NCI-H2196 treated with DMSO at 0.1 percent for 48 hours (cell line): ENCODE results near the gene ANO4.
"Not testable (repeated sequence)": the region's sequence is repeated elsewhere in the genome, so short reads cannot be mapped to it uniquely, and the experiment has no call there.

ENCODE experiments used
- DNase-seq: peaks from one replicate; lab custom pipeline; 2025; ENCODE audit not compliant: unreplicated experiment; lab: John Stamatoyannopoulos, UW

ANO4 gene

DNA sequence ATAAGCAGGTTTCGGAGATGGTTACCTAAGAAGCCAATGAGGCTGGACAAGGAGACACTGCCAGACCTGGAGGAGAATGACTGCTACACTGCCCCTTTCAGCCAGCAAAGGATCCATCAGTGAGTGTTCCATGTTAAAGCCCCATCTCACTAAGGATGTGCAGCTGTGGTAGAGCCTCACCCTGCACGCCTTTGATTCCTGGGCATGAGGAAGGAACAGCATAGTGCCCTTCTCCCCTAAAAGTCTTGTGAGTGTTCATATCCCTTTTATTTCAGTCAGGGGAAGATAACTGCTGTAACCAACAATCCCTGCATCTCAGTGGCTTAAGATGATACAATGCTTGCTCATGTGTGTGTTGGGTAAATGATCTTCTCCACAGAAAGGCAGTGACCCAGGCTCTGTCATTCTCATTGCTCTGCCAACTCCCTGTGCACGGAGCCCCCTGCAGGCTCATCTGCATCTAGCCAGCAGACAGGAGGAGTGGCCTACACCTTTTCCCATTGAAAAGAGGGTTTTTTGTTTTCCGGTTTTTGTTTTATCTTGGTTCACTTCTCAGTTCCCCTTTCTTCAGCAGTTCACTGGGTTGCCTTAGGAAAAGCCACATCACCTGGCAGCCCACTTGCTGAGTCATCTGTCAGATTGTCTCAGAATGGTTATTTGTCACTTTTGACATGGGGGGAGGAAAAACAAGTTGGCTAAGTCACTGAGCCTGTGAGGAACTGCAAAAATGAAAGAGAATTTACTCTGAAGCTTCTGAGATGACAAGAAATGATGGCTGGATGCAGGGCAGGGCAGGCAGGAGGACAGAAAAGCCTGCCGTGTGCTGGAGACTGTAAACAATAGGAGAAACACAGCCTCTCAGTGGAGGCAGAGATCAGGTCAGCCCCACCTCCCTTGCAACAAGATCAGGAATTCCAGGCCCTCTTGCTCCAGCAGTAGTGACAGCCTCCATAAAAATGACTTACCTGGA is 193.3 kb downstream of the ANO4 start:
- DNase-seq = no peak

DNA sequence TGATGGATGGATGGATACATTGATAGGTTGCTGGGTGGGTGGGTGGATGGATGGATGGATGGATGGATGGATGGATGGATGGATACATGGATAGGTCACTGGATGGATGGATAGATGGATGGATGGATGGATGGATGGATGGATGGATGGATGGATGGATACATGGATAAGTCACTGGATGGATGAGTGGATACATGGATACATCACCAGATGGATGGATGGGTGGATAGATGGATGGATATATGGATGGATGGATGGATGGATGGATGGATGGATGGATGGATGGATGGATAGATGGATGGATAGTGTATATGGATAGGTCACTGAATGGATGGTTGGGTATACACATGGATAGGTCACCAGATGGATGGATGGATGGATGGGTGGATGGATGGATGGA is 194.9 kb downstream of the ANO4 start:
- not testable (repeated sequence) for DNase-seq

DNA sequence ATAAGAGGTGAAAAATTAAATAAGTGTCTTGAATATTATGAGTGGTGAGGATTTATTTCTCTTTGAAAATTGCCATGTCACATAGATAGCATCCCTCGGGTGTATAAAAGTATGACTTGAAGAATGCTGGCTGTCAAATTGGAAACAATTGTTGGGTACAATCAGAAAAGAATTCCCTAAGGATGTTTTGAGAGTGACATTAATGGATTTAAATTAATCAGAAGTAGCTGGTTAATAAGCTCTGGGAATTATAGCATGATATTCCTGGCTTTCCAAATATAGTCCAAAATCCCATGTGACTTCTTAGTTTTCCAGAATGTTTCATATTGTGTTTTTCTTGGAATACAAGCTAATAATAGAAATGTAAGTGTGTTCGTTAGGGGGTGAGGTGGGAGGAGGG is 196.5 kb downstream of the ANO4 start:
- no peak for DNase-seq

DNA sequence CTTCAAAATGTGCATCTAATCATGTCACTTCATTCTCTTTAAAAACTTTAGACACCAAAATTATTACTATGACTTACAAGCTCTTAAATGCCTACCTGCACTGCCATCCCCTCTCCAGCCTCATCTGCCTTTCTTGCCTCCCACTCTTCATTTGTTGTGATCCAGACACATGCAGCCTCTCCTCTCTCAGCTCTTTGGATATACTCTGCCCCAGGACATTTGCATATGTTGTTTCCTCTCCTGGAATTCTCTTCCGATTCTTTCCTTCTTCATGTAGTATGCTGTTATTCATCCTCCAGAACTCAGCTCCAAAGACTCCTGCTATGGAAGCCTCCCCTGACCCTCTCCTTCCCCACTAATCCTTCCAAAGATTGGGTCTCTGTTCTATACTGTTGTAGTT is 197.6 kb downstream of the ANO4 start:
- no peak for DNase-seq

GRCh38 chr12:100993916-100994450 is 199.4 kb downstream of the ANO4 start:
- DNase-seq = no peak

DNA sequence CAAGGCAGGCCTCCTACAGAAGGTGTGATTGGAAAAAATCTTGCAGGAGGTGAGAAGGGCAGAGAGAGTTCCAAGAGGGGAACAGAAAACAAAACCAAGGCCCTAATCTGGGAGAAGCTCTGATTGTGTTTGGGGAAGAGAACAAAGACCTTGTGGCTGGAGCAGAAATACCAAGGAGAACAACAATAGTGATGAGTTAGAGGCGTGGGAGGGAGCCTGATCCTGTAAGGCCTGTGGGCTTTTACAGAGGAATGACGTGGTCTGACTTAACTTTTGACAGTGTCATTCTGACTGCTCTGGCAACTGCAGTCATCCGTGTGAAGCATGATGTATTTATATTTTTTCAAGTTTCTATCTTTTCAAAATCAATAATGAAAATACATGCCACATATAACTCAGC is 200.6 kb downstream of the ANO4 start:
- no peak for DNase-seq

DNA sequence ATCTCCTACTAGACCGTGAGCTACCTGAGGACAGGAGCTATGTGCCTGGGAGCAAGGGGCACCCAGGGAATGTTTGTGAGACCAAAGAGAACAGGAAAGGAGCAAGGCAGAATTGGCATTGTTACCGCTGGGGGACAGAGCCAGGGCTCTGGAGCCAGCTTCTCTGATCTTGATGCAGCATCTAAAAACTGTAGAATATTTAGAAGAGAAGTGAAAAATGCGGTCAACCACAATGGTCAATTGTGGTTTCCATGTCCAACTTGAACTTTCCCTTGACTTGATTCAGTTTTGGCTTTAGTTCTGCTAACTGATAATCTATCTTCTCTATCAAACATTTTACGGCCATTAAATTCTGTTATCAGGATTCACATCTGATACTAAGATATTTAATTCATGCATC is 201.2 kb downstream of the ANO4 start:
- no peak for DNase-seq

DNA sequence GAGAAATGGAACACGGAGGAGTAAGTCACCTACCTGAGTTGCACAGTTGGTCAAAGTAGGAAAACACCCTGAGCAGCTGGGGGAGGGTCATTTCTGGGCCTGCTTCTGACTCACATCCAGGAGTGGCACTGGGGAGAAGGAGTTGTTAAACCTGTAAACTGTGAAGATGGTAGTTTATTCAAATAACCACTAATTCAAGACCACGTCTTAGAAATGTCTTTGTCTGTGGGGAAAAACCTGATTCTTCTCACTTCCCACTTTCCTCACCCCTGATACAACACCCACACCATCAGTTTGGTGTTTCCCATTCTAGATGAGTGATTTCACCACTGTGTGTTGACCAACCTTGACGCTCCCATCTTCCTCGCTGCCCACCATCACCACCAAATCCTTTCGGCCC is 207.1 kb downstream of the ANO4 start:
- DNase-seq = no peak

GRCh38 chr12:101002696-101003419 is 208.3 kb downstream of the ANO4 start:
- no peak for DNase-seq

DNA sequence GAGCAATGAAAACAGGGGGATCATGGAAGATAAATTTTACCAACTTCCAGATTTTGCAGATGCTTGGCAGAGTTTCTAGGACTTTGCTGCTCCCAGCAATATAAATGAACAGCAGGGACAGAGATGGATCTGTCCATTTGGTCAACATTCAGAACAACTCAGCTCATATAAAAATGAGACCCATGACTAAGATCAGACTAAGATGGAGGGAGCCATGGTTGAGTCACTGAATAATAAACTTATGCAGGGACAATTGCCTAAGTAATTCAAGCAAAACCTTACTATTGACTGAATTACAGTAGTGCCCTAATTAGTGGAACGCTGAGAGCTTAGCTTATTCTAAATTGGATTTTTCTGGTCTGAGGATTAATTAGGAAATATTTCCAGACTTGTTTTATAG is 210.3 kb downstream of the ANO4 start:
- DNase-seq = no peak

DNA sequence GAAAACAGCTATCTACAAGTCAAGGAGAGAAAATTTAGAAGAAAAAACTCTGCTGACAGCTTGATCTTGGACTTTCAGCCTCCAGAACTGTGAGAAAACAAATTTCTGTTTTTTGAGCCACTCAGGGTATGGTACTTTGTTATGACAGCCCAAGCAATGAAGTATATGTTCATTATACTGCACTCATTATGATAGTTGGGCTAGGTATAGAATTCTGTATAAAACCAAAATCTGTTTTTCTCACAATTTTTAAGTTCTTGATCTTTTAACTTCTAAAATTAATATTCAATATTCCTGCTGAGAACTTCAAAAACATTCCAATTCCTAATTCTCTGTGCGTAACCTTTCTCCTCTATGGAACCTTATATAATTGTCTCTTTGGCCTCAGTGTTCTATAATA is 214.7 kb downstream of the ANO4 start:
- no peak for DNase-seq

- DNase-seq = no peak
Observed at GRCh38 chr12:101010896-101011295, 216.3 kb downstream of the ANO4 start.

DNA sequence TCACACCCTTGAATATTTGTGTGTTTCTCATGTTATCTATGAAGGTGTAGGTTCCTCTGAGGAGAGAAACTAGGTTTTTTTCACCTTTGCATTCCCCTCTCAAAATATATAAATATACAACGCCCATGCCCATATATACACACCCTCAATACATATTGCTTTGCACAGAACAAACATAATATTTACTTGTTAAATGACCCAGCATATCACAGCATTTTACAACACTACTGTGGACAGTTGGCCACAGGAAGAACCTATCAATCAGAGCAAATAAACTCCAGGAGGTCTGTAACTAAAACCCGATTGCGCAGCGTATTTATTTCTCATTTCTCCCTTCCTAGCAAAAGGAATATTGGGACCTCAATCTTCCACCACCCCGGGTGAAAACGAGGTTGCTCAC is 219.4 kb downstream of the ANO4 start:
- no peak for DNase-seq

DNA sequence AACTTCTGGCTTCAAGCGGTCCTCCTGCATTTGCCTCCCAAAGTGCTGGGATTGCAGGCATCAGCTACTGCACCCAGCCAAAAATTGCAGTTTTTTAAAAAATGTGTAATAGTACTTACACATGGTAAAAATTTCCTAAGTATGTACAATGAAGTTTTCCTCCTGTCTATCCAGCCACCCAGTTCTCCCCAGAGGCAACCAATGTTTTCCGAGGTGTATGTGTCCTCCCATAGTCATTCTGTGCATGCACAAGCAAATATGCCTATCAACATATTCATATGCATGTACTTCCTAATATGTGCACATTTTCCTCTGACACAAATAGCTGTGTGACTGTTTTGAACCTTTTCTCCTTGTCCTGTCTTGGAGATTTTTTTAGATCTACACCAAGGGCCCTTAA is 220.5 kb downstream of the ANO4 start:
- no peak for DNase-seq

DNA sequence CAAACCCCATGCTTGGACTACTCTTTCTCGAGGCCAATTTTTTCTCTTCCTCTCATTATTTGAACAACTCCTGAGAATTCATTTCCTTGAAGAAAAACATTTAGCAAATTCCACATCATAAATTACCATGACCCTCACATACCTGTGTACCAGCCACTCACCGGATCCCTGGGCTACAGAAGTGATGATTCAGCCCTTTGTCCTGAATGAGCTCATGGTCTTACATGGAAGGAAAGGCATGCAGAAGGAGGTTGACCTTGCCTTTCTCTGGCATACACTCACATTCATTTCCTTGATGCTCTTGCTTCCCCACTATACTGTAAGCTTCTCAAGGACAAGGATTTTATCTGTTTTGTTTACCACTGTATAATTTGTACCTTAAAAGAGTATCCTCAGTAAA is 224.0 kb downstream of the ANO4 start:
- no peak for DNase-seq

DNA sequence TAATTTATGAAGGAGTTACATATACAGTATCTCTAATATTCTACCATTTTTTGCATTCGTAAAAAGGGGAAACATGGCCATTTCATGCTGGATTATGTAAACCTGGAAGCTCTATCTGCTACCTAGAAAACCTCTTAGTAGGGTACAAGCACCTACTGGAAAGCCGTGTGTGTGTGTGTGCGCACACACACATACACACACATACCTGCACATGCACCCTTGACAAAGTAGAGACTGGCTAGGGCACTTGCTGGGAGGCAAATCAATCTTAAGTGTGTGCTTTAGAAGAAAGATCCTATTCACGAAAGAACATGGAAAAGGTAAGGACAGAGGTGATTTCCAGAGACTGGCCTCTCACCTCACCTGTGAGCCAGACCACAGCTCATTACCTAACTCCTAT is 224.6 kb downstream of the ANO4 start:
- no peak for DNase-seq

- no peak for DNase-seq
Observed at GRCh38 chr12:101019667-101020066, 225.1 kb downstream of the ANO4 start.

DNA sequence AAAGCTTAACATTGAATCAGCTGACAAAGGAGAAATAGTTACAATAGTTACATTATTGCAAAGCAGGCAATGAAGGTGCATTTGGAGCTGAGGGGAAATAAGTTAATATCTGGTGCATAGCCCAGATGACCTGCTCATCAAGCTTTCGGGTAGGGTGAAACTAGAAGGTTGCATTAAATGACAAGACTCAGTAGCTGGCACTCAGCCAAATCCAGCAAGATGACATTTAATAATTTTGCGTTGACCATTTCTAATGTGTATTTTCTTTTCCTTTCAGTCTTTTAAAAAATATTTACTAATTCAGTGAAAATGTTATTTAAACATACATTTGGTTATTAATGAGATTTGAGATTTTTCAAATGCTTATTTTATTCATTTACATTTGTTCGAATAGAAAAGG is 226.9 kb downstream of the ANO4 start:
- DNase-seq = no peak

DNA sequence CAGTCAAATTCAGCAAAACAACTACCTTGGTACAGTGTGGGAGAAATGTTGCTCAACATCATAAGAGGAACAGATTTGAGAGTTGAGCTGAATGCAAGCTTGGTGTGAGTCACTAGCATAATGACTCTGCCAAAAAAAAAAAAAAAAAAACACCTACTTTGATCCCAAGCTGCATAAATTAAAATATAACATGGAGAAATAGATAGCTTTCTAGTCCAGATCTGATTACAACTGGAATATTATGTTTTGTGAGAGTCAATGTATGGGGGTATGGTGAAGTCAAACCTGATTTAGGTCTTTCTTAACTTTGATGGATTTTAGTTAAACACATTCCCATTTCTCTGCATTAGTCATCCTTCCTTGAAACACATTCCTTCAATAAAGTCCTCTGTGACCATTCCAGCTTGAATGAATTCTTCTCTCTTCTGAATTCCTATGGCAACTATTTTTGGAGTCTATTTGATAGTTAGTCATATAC is 227.4 kb downstream of the ANO4 start:
- no peak for DNase-seq

DNA sequence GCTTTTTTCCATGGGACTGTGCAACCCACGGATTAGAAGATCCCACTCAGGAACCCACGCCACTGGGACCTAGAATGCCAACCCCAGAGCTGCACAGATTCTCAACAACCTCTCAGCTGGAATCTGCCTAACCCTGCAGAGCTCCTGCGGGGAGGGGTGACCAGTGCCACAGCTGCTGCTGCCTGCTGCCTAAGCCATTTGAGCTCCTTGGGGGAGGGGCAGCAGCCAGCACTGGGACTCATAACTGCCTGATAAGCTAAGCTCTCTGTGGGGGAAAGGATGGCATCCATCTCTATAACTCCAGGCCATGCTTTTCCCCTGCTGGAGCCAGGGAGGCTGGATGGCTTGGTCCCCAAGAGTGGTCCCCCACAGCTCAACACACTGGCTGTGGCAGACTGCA is 232.6 kb downstream of the ANO4 start:
- DNase-seq = no peak

DNA sequence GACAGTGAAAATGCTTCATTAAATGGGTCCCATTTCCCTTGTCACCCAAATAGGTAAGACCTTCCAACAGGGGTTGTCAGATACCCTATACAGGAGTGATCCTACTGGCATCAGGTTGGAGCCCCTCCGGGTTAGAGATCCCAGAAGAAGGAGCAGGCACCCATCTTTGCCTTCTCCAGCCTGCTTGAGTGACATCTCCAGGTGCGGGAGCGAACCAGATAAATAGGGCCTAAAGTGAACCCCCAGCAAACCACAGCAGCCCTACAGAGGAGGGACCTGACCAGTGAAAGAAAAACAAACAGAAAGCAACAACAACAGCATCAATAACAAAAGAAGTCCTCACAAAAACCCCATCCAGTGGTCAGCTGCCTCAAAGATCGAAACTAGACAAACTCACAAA is 233.2 kb downstream of the ANO4 start:
- no peak for DNase-seq

- no peak for DNase-seq
Observed at GRCh38 chr12:101038289-101038871, 243.8 kb downstream of the ANO4 start.
